Transverse colon (tissue), 4 donors: Measurements from ENCODE around the gene EDAR. TPM values are rescaled to one million over a fixed set of nuclear protein-coding genes. Genes with fewer than 3 reads are reported as not detected.

Experiments used
- DNase-seq: peaks from one replicate; pipeline ENCODE4 v3.0.0-alpha.2; 2019
- H3K27ac ChIP-seq, 4 donors: fragments of 200-600 bp; sonication (generic); 2 replicates each; pipeline ENCODE4 v1.5.1; 2016 to 2018; ENCODE audit warnings: inconsistent platforms in 4 of 4
- H3K27me3 ChIP-seq: fragments of 200-600 bp; sonication (generic); 2 replicates; pipeline ENCODE4 v1.5.1; 2017; ENCODE audit warnings: inconsistent platforms
- H3K36me3 ChIP-seq, 4 donors: fragments of 200-600 bp; sonication (generic); 2 replicates each; pipeline ENCODE4 v1.5.1; 2017 to 2019; ENCODE audit warnings: inconsistent platforms in 4 of 4
- H3K4me1 ChIP-seq, 4 donors: fragments of 200-600 bp; sonication (generic); 2 replicates each; pipeline ENCODE4 v1.5.1; 2017 to 2020; ENCODE audit warnings: inconsistent platforms in 4 of 4
- H3K4me3 ChIP-seq, 4 donors: fragments of 200-600 bp; sonication (generic); 1 replicate in 1 of 4; 2 replicates in 3 of 4; pipeline versions ENCODE4 v1.5.1 to v1.6.1; 2017 to 2019; ENCODE audit warnings: inconsistent platforms in 4 of 4
- H3K9me3 ChIP-seq, 2 donors: fragments of 200-600 bp; sonication (generic); 2 replicates each; pipeline ENCODE4 v1.5.1; 2017 to 2019; ENCODE audit warnings: inconsistent platforms in 2 of 2
- CTCF ChIP-seq, 5 experiments: fragments of 200-600 bp in 3 of 5; fragments of 450-650 bp in 2 of 5; sonication (generic) in 3 of 5; IDR thresholded peaks; 1 replicate in 2 of 5; 2 replicates in 3 of 5; pipeline ENCODE4 v1.5.1; 2016 to 2017; ENCODE audit warnings: antibody characterized with exemption in 5 of 5, inconsistent platforms in 3 of 5, mild to moderate bottlenecking in 2 of 5, moderate library complexity in 1 of 5
- EP300 ChIP-seq: sonication (generic); formaldehyde crosslinking; IDR thresholded peaks from one replicate; pipeline ENCODE4 v1.6.1; 2017; ENCODE audit warnings: antibody characterized with exemption, low read depth
- POLR2A ChIP-seq: fragments of 450-650 bp; IDR thresholded peaks from one replicate; pipeline ENCODE4 v1.6.1; 2016; ENCODE audit warnings: antibody characterized with exemption, mild to moderate bottlenecking, moderate library complexity
- POLR2AphosphoS5 ChIP-seq, 3 donors: sonication (generic); formaldehyde crosslinking; IDR thresholded peaks; one replicate each; pipeline ENCODE4 v1.6.1; 2016; ENCODE audit warnings: antibody characterized with exemption in 3 of 3
- WGBS, 2 donors: methylation state at CpG; one replicate each; pipeline ENCODE4 v1.1.5; 2018; ENCODE audit warnings: low coverage in 1 of 2; 5-methylcytosine and 5-hydroxymethylcytosine counted together
- in situ Hi-C, 4 donors: fragments of 200-750 bp; cut with MboI; loops; one replicate each; pipeline versions ENCODE4 v1.15.0 to v1.15.1; 2017; ENCODE audit warnings: low sequenced_read_pairs in 3 of 4, low pct_ligation_motif_present in 1 of 4, low pct_unique_long_range_greater_than_20kb in 1 of 4
- intact Hi-C: fragments of 100-400 bp; cut with DNase I; formaldehyde crosslinking; loops from one replicate; pipeline ENCODE4 v1.15.1; 2023; ENCODE audit warnings: low total_unique reads
- total RNA-seq, 4 donors: library from RNA; depleted of rRNA; stranded (reverse); fragments of >200 nt; gene quantifications; one replicate each; pipeline ENCODE4 v1.1.0, GENCODE V29; 2016

EDAR gene
- total RNA-seq, 4 donors from 2014 or later = 0.14 to 0.64 TPM; not detected in 2

GRCh38 chr2:108922141-108922915 is 66.7 kb downstream of the EDAR start:
- in situ Hi-C loops = no loop called here
- H3K4me1 ChIP-seq = peaks cover 4 to 18% (median 13%) of the 10 kb centered on the region in 4 donors
- no peaks in the 10 kb centered on the region for H3K9me3 ChIP-seq
- no peaks in the 10 kb centered on the region for H3K27me3 ChIP-seq
- no peak overlapping the region for H3K4me3 ChIP-seq
- WGBS, 2 donors = 75% methylated on average over 11 of the region's 11 CpGs; no CpG with 5 or more reads in 1 of the 2 donors
- no peak for DNase-seq
- no peaks in the 10 kb centered on the region for H3K36me3 ChIP-seq
- intact Hi-C loops = no loop called here
- TF ChIP-seq EP300 = no peak
- TF ChIP-seq CTCF (IDR thresholded peaks at IDR 0.05) = no peak
- no peak for TF ChIP-seq POLR2AphosphoS5 (IDR thresholded peaks at IDR 0.05)
- no peak for TF ChIP-seq POLR2A
- H3K27ac ChIP-seq = peak overlapping the region in 1 of 4 donors; percentile 8

GRCh38 chr2:108921096-108922030 is 67.7 kb downstream of the EDAR start:
- H3K4me3 ChIP-seq = no peak overlapping the region
- no peaks in the 10 kb centered on the region for H3K27me3 ChIP-seq
- intact Hi-C loops (no loop called here), in situ Hi-C loops (no loop called here)
- peaks cover 9 to 25% (median 14%) of the 10 kb centered on the region in 4 donors for H3K4me1 ChIP-seq
- H3K27ac ChIP-seq = no peak overlapping the region
- TF ChIP-seq EP300 (no peak), POLR2A (no peak), POLR2AphosphoS5 (IDR thresholded peaks at IDR 0.05) (no peak), CTCF (IDR thresholded peaks at IDR 0.05) (no peak)
- peak; percentile 3 for DNase-seq
- WGBS, 2 donors = 91% methylated on average over 15 of the region's 16 CpGs; no CpG with 5 or more reads in 1 of the 2 donors
- H3K9me3 ChIP-seq = no peaks in the 10 kb centered on the region
- H3K36me3 ChIP-seq = no peaks in the 10 kb centered on the region

GRCh38 chr2:108920686-108921085 is 68.3 kb downstream of the EDAR start:
- in situ Hi-C loops = no loop called here

More at GRCh38 chr2:108920686-108921085, 68.3 kb downstream of the EDAR start:
- Histone ChIP-seq H3K27ac (no peak overlapping the region), H3K4me3 (no peak overlapping the region), H3K4me1 (peaks cover 9 to 25% (median 14%) of the 10 kb centered on the region in 4 donors), H3K36me3 (no peaks in the 10 kb centered on the region), H3K27me3 (no peaks in the 10 kb centered on the region), H3K9me3 (no peaks in the 10 kb centered on the region)
- 71% methylated on average over 7 of the region's 7 CpGs; no CpG with 5 or more reads in 1 of the 2 donors for WGBS, 2 donors
- TF ChIP-seq POLR2AphosphoS5 (IDR thresholded peaks at IDR 0.05) (no peak), POLR2A (no peak), CTCF (IDR thresholded peaks at IDR 0.05) (no peak), EP300 (no peak)
- intact Hi-C loops = no loop called here
- DNase-seq = no peak
